Measurements from ENCODE around the gene TMUB1.

DNA sequence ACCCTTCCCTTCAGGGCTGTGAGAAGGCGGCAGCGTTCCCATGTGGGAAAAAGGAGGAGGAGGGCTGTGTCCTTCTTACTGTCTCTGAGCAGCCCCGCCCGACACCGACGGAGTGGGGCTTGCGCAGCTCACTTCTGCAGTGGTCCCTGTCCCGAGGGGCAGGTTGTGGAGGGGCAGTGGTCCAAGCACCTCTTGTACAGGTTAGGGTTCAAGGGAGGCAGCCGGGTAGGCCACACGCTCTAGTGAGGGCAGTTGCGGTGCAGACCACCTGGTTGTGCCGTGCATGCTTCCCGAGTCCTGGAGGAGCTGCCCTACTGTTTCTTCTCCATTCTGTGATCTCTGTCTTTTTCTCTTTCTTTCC, 35.7 kb upstream of the TMUB1 start:
- no peak for TF ChIP-seq EZH2 (IDR thresholded peaks at IDR 0.05; ENCODE audit: borderline replicate concordance, low read depth, low read length, severe bottlenecking)
- TF ChIP-seq, protein P1, sequence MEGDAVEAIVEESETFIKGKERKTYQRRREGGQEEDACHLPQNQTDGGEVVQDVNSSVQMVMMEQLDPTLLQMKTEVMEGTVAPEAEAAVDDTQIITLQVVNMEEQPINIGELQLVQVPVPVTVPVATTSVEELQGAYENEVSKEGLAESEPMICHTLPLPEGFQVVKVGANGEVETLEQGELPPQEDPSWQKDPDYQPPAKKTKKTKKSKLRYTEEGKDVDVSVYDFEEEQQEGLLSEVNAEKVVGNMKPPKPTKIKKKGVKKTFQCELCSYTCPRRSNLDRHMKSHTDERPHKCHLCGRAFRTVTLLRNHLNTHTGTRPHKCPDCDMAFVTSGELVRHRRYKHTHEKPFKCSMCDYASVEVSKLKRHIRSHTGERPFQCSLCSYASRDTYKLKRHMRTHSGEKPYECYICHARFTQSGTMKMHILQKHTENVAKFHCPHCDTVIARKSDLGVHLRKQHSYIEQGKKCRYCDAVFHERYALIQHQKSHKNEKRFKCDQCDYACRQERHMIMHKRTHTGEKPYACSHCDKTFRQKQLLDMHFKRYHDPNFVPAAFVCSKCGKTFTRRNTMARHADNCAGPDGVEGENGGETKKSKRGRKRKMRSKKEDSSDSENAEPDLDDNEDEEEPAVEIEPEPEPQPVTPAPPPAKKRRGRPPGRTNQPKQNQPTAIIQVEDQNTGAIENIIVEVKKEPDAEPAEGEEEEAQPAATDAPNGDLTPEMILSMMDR (IDR thresholded peaks at IDR 0.05; ENCODE audit: borderline replicate concordance, extremely low read depth, low read length, poor library complexity, severe bottlenecking): no peak

Measured in DND-41 (cell line).